ENCODE measurements around the gene HAAO. TPM values are rescaled to one million over a fixed set of nuclear protein-coding genes. Genes with fewer than 3 reads are reported as not detected.

Gene HAAO
- total and polyA plus RNA-seq, 2 of the 8 experiments (the other 6 are each of a cell fraction or from before 2014, with no cell fraction given): 2.5 to 7.0 TPM

GRCh38 chr2:42747422-42747821 lies 45.0 kb downstream of the HAAO start (continued):
- TF ChIP-seq RNF2 (IDR thresholded peaks at IDR 0.05; ENCODE audit: borderline replicate concordance, low read depth, low read length, missing control alignments, poor library complexity, severe bottlenecking) (no peak), USF2 (IDR thresholded peaks at IDR 0.05; ENCODE audit: low read length) (no peak)

All from H1 (cell line).